IMR-90 (cell line): ENCODE measurements around the gene FRMD5.

Experiments
- FOS ChIP-seq: fragments of 150-350 bp; IDR thresholded peaks from 2 replicates; pipeline ENCODE4 v1.6.1; 2016; ENCODE audit warnings: low read depth, low read length
- POLR2A ChIP-seq: IDR thresholded peaks from 2 replicates; pipeline ENCODE4 v1.6.1; 2012; ENCODE audit warnings: mild to moderate bottlenecking, low read depth, low read length
- TF ChIP-seq, protein P1 (sequence below): fragments of 150-350 bp; IDR thresholded peaks from 2 replicates; pipeline ENCODE4 v1.6.1; 2017; ENCODE audit warnings: mild to moderate bottlenecking, antibody characterized with exemption, low read length, low read depth

DNA sequence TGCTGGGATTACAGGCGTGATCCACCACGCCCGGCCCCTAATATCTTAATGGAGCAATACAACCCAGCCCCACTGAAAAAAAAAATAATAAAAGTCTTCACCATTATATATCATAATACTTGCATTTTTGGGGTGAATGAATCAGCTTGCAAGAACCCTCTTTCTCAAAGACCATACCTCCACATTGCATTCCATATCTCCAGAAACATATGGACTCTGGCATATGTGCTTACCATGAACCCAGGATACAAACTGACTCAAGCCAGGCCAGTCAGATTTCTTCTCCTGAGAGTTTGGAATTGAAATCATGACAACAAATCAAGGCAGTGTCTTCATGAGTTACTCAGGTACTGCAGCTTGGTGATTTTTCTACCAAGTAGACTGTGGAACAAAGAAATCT lies 101.2 kb downstream of the FRMD5 start:
- TF ChIP-seq FOS (no peak), POLR2A (no peak)
- TF ChIP-seq, protein P1, sequence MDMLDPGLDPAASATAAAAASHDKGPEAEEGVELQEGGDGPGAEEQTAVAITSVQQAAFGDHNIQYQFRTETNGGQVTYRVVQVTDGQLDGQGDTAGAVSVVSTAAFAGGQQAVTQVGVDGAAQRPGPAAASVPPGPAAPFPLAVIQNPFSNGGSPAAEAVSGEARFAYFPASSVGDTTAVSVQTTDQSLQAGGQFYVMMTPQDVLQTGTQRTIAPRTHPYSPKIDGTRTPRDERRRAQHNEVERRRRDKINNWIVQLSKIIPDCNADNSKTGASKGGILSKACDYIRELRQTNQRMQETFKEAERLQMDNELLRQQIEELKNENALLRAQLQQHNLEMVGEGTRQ: no peak
